ENCODE results near the gene DLG2.

The DLG2 gene

DNA sequence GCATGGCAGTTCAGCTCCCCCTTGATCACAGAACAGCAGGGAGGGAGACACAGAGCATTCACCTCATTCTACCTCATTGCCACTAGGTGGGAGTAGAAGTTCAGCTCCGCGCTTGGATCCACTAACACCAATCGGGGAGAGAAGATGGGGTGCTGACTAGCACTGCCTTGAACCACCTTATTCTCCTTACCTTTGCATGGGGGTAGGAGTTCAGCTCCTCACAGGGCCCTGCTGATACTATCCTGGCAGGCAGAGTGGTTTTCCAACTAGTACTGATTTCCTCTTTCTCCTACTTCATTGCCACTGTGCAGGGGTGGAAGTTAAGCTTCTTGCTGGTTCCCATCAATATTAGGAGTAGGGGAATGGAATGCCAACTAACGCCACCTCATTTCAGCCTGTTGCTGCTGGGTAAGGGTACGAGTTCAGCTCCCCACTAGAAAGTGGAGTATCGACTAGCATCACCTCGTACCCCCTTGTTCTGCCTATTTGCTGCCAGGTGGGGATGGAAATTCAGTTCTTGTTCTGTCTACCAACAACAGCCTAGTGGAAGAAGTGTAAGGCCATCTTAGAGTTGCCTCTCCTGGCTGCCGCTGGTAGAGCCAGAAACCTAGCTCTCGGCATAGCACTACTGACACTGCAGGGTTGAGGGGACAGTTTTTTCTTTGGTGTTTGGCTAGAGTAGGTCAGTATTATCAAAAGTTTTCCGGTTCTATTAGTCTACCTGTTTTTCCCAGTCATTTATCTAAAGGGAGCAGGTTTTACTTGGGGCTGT, 1790.1 kb downstream of the DLG2 start:
- DNase-seq (ENCODE audit: low read depth) = no peak

DNA sequence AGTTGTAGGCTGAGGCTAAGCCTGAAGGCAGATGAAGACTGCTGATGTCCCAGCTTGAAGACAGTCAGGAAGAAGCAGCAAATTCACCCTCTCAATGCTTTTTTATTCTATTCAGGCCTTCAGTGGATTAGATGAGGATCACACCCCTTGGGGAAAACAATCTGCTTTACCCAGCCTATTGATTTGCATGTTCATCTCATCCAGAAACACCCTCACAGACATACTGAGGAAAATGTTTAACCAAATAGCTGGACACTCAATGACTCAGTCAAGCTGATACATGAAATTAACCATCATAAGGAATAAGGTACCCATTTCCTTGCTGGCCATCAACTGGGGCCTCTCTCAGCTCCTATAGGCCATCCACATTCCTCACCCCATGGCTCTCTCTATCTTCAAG, 1791.1 kb downstream of the DLG2 start:
- DNase-seq (ENCODE audit: low read depth) = no peak

DNA sequence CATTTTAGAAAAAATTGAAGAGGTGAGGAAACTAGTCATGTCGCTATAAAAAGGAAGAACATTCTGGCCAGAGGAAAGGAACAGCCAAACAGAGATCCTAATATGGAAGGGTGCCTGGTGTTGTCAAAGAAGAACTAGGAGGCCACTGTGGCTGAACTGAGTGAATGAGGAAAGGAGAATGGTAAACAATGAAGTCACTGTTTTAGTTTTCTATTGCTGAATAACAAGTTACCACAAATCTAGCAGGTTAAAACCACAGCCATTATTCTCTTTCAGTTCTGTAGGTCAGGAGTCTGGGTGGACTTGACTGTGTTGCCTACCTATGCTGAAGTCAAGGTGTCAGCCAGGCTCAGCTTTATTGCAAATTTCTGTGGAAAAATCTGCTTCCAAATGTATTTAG, 1791.7 kb downstream of the DLG2 start:
- no peak for DNase-seq (ENCODE audit: low read depth)

DNA sequence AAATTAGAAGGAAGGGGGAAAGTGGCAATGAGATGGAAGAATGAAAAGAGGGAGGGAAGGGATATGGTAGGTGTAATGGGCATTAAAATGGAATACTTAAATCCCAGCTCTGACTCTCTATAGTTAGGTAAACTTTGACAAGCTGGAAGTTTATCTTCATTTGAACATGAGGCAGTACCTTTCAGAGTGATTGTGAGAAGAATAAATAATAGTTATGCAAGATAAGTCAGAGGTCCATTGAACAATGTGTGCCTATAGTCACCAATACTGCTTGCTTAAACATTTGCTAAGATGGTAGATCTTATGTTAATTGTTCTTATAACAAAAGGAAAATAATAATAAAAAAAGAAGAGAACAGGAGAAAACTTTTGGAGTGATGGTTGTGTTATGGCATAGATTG, 1795.2 kb downstream of the DLG2 start:
- DNase-seq (ENCODE audit: low read depth) = no peak

DNA sequence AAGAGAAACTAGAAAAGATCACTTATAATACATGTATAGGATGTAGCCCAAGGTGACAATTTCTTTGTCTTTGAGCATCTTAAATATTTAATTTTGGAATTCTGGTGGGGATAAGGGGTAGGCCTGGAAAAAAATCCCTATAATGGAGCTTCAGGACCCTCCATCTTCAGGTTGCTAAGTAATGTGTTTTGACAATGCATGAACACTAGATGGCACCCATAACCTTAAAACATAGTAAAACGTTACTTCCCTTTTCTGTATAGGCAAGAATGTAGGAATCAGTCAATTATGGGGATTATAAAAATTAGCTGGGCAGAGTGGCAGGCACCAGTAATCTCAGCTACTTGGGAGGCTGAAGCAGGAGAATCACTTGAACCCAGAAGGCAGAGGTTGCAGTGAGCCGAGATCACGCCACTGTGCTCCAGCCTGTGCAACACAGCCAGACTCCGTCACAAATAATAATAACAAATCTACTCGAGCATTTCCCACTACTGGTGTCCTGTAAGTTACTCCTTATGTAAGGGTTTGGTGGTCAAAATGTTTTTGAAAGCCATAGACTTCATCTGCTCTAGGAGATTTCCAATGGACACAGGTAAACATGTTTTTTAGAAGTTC, 1799.1 kb downstream of the DLG2 start:
- no peak for DNase-seq (ENCODE audit: low read depth)

DNA sequence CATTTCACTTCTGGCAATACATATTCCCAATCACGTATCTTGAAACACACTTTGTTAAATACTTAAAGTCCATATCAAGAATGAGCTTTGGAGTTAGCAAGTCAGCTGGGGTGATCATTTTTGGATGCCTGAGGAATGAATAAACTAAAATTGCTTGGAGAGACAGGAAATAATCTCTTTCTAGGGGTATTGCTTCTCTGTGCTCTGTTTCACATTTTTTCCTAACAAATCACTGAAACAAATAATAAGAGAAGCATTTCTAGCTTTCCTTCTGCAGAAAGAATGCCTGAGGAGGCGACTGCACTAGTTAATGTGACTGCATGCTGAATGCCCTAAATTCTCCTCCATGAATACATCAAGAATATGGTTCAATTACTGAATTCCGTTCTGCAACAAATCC, 1799.6 kb downstream of the DLG2 start:
- DNase-seq (ENCODE audit: low read depth) = no peak

DNA sequence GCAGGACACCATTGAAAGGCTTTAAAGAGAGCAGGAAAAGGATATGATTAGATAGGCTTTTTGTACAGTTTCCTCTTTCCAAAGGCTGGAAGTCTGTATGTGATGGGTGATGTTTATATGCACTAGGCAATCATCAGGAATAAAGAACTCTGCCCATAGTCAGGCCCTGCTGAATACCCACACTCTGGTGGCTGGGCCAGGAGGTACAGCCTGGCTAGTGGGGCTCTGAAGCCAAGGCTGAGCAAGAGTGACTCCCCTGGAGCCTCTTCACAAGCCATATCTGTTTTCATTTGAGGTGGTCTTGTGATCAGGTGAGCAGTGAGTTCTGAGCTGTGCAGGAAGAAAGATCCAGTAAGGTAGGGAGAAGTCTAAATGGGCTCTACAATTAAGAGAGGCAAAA, 1801.1 kb downstream of the DLG2 start:
- no peak for DNase-seq (ENCODE audit: low read depth)

DNA sequence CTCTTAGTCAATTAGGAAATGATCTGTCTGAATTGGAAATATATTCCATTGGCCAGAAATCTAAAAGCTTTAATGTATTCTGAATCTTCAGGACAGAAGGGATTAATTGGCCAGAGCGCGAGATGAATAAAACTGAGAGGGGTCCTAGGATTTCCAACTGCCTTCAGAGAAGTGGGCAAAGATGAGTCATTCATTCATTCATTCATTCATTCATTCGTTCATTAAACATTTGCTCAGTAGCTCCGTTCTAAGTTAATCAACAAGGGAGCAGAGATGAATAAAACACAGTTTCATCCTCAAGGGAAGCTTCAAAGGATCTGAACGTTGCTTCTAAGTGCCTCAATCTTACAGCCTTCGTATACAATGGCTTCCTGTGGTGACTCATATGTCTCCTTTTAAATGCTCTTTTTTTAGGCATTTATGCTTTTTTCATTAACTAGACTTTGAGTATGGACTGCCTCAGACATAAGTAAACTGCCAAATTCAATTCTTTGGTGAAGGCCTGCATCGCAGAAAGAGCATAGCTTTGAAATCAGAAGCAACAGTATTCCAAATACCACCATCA, 1803.6 kb downstream of the DLG2 start:
- DNase-seq (ENCODE audit: low read depth) = no peak

DNA sequence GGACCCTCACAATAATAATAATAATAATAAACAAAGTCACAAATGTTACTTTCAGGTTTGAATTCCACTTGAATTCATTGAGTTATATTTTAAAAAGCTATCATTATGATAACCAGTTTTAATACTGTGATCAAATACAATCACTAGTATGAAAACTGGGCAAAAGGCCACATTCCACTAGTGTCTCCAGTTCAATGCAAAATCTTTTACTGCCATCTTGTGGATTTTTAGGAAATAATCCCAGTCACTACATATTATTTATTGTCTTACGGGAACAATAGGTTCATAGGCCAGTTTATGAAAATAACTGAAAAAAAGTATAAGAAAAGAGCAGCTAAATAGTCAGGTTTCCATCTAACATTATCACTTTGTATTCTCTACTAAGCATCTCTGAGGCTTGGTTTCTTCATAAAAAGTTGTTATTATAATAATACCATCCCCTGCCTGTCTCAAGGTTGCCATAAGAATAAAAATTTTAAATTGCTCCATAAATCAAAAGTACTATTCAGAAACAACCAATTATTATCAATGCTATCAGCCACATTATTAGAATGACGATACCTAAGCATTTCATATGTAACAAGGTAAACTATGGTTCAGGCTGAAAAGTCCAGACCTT, 1807.1 kb downstream of the DLG2 start:
- no peak for DNase-seq (ENCODE audit: low read depth)

DNA sequence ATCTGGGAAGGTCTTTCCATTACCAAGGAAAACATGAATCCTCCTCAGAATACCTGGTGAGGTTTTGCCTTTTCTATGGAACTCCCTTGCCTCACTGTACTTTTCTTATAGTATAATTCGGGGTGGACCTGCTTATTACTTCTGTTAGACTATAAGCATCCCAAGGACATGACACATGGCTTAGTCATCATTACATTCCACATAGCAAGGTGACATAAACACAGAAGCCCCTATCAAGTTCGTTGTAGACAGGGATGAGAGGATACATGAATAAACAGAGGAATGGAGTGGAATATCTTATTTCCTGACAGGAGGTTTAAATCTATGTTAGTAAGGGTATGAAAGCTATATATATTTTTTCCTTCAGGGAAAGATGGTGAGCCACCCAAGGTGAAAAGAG, 1808.8 kb downstream of the DLG2 start:
- DNase-seq (ENCODE audit: low read depth) = no peak

DNA sequence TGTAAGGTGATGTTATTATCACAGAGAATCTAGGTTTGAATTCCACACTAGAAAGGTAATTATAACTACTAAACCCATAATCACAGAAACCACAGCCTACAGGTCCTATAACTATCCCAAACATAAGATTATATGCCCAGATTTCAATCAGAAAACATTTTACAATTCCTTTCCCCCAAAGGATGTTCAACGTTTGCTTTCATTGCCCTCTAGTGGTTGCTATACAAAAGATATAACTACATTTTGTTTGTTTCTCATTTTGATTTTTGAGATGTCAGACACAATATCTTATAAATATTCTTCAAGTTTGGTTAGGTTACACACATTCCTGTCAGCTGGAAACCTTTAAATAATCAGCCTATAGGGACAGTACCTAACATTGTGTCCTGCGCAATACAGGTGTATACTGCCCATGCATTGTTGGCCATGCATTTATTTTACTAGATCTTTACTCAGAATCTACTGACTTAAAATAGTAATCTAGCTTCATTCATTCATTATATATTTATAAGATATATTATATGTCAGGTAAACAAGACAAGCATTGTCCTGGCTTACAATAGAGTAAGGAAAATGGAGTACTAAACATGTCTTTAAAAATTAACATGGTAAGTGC, 1810.5 kb downstream of the DLG2 start:
- no peak for DNase-seq (ENCODE audit: low read depth)

DNA sequence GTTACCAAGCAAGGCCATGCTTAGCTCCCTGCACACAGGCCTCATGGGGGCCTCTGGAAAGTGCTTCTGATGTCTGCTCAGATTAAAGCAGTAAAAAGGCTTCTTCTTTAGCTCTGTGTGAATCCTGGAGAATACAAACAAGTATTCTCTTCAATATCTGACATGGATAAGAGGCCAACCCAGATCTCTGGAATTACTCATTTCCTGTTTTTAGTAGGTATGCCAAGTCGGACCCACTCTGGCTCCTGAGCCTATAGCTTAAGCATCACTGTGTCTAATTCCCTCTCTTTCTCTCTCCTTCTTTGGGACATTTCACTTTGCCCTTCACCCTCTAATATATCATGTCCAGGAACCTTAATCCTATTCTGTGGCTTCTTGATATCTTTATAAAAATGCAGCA, 1811.4 kb downstream of the DLG2 start:
- no peak for DNase-seq (ENCODE audit: low read depth)

DNA sequence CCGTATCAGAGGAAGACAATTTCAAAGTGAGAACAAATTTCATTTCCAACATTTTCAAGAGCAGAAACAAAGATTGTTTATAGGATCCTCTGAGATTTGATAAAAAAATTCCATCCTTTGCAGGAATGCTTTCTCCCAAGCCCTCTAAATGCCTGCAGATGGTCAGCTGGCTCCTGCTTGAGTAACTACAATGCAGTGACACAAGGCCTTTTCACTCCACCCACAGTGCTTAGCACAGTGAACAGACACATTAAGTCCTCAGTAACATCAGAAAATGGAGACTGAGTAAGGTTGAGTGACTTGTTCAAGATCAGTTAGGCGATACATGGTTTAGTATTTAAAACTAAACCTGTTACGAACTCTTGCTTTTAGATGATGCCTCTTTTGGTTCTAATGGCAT, 1813.8 kb downstream of the DLG2 start:
- no peak for DNase-seq (ENCODE audit: low read depth)

DNA sequence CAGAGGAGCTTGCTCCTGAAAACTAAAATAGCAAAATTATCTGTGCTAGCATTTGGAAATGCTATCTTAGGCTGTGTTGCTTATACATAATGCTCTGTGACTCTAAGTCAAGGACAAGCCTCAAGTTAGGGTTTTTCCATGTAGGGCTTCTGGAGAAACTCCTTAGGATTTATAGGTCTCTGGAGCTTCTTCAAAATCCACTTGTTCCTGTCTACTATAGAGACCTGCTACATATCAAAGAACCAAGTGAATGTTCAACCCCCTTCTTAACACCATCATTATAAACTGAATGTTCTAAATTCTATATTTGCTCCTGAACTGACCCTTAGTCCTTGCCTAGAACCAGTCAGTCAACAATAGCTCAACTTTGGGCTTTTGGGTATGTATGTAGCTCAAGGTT, 1817.9 kb downstream of the DLG2 start:
- no peak for DNase-seq (ENCODE audit: low read depth)

DNA sequence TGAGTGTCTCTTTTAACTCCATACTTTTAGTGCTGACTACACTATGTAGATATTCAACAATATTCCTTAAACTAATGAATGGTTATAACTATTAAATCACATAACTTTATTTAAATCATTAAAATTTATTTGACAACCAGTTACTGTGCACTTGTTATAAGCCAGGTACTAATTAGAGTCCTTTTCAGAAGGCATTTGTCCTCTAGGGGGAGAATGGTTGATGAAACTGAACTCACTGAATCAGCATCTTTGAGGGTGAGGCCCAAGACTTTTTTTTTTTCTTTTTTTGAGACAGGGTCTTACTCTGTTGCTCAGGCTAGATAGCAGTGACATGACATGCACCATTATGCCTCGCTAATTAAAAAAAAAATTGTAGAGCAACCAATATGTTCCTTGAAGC, 1825.3 kb downstream of the DLG2 start:
- DNase-seq (ENCODE audit: low read depth) = no peak

DNA sequence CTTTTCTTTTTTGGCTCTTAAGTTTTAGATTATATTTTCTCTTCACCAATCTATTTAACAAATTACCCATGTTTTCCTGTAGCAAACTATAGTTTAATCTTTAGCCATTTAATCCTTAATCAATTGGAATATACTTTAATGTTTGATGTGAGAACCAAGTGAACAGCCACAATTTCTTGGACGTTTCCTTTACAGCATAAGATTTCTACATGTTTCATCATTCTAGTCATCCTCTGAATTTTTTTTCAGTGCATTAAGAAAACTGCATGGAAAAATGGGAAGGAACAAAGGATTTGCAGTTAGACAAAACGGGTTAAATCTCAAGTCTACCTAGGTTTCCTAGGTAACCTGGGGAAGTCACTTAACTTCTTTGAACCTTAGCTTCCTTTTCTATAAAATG, 1833.8 kb downstream of the DLG2 start:
- no peak for DNase-seq (ENCODE audit: low read depth)

DNA sequence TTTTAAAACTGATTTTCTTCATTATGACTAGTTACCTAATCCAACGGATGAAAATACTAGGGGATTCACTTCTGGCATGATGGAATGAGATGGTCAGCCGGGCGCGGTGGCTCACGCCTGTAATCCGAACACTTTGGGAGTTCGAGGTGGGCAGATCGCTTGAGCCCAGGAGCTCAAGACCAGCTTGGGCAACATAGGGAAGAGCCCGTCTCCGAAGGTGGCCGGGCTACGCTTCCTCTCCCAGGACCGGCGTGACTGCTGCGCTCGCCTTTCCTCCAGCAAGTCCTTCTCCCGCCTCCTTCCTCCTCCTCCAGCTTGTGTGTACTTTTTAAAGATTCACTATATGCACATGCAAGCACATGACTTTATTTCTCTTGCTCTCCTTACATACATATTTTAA, 1835.6 kb downstream of the DLG2 start:
- no peak for DNase-seq (ENCODE audit: low read depth)

DNA sequence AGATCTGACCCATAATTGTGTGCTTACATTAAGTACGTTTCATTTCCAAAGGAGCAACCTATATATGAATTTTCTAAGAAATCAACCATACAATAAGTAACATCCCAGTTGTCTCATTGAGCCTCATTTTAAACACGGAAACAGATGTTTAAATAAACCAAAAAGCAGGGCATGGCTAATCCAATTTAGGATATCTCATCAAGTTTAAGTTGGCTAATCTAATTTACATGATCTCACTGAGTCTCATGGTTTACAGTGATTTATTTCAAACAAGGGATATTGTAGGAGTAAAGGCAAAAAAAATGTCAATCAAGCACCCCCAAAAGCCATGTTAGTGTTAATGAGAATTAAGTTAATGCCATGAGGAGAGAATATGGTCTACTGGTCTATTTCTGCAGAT, 1841.2 kb downstream of the DLG2 start:
- no peak for DNase-seq (ENCODE audit: low read depth)

DNA sequence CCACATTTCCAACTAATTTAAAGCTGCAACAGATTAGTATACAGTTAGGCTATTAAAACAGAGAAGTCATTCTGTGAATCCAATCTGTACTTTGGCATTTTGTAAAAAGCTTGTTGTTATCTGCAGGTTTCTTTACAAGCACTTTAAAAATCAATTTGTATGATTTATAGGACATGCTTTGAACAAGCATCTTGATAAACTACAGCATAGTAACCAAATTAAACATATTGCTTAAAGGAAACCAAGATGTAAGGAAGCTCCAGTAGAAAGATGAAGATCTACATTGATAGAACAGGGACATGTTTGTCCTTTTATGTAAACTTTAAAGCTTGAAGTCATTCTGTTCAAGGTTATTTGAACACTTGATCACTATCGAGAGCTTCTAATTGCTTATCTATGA, 1842.7 kb downstream of the DLG2 start:
- DNase-seq (ENCODE audit: low read depth) = no peak

DNA sequence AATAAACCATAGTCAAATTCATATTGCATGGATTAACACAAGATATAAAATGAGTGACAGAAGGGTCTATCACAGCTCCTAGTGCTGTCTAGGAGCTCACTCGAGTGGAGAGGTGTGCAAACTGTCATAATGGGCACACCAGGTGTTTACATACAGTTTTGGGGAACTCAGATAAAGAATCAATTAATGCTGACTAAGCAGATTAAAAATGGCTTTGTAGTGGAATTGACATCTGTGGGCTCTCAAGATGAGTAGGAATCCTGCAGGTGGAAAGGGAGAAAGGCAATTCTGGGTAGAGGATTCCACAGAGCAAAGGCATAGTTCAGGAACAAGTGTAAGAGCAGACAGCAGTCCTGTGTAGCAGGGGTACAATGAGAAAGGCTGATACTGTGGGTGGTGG, 1844.8 kb downstream of the DLG2 start:
- DNase-seq (ENCODE audit: low read depth) = no peak

DNA sequence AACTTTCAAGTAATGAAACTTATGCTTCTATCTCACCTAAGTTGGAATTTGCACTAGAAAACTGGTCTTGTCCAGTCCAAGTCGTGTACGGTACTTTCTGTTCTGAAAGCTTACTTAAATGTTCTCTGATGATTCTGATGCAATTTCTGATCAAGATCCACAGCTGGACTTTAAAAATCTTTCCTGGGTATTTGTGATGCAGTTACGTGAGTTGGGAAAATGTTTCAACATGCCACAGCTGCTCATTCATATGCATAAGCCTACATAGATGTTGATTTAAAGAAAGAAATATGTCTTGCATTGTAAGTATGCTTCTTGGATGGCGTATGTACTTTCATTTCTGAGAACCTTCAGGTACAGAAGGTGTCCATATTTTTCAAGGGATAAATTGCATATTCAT, 1847.3 kb downstream of the DLG2 start:
- DNase-seq (ENCODE audit: low read depth) = no peak

DNA sequence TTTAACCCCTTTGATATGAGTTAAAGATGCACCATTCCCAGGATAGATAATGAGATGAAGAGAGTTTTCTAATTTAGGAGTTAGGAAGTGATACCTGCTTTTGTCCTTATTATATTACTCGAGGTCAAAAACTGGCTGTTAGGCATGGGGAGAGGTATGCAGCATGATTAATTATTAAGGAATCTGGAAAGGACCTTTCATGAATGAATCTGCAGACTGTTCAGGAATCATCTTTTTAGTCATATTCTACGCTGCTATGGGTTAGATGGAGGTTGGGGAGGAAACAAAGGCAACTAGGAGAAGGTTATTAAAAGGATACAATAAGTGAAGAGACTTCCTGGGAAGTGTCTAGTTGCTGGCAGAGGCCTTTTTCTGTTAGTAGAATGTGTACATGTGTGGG, 1848.5 kb downstream of the DLG2 start:
- DNase-seq (ENCODE audit: low read depth) = no peak

Measured in activated T-helper 1 cell treated with Interleukin-2 at 50 U/mL for 16 hours (primary cell).